GM23248 (cell line): Measurements from ENCODE around the gene VILL.

Experiments used
- EZH2 ChIP-seq: fragments of 200-600 bp; sonication (generic); IDR thresholded peaks from 2 replicates; pipeline ENCODE4 v1.6.1; 2018; ENCODE audit warnings: antibody characterized with exemption, mild to moderate bottlenecking; ENCODE audit not compliant: insufficient read depth, poor library complexity, severe bottlenecking
- EZH2phosphoT487 ChIP-seq: fragments of 200-600 bp; sonication (generic); IDR thresholded peaks from 2 replicates; pipeline ENCODE4 v1.6.1; 2018; ENCODE audit warnings: antibody characterized with exemption, moderate library complexity, mild to moderate bottlenecking, low read depth; ENCODE audit not compliant: insufficient read depth

DNA sequence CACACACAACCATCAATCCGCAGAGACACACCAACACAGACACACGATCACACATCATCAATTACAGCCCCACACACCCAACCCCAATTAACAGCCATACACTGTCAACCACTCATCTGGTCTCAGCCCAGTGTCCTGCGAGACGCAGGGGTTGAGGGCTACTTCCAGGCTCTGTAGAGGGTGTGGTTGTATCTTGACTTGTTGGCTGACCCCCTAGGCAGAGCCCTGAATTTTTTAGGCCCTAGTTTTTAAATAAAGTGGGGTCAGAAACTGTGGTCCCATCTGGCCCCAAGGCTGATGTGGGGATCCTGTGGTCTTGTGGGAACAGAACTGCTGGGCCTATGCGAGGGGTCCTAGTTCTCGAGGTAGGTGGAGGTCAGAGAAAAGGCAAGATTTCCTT lies 9.2 kb downstream of the VILL start:
- TF ChIP-seq EZH2phosphoT487, result no peak
- TF ChIP-seq EZH2, result no peak
